BJ (cell line): ENCODE measurements around the gene DAB2IP. TPM values are rescaled to one million over a fixed set of nuclear protein-coding genes. Genes with fewer than 3 reads are reported as not detected.

Experiments
- CTCF ChIA-PET: fragments of 350-600 bp; formaldehyde crosslinking; extraction: SDS; loops from one replicate; lab custom pipeline; 2021; ENCODE audit warnings: antibody characterized with exemption, inconsistent platforms; lab: Yijun Ruan, JAX
- POLR2A ChIA-PET: fragments of 300-600 bp; sonication (Branson Sonifier 250); formaldehyde crosslinking; extraction: SDS; loops from one replicate; lab custom pipeline; 2021; ENCODE audit warnings: antibody characterized with exemption; lab: Charles Lee
- DNase-seq: peaks from one replicate; pipeline ENCODE4 v3.0.0-alpha.2; 2011; ENCODE audit warnings: low read depth
- H3K27me3 ChIP-seq: 2 replicates; pipeline ENCODE4 v1.6.0; 2011; ENCODE audit warnings: low read length; ENCODE audit not compliant: control insufficient read depth, insufficient read depth
- H3K36me3 ChIP-seq: 2 replicates; pipeline ENCODE4 v1.5.1; 2011; ENCODE audit warnings: low read length; ENCODE audit not compliant: control insufficient read depth, insufficient read depth
- H3K4me3 ChIP-seq: 2 replicates; pipeline ENCODE4 v1.5.1; 2011; ENCODE audit warnings: low read depth, mild to moderate bottlenecking, control low read depth, low read length
- polyA plus RNA-seq: library from polyadenylated mRNA; depleted of rRNA; stranded (reverse); fragments of >200 nt; gene quantifications from 2 replicates; pipeline ENCODE4 v1.2.3, GENCODE V29; 2011
- TF ChIP-seq, protein P1 (sequence below): IDR thresholded peaks from 2 replicates; pipeline ENCODE4 v1.5.1; 2011; ENCODE audit warnings: low read depth, mild to moderate bottlenecking, control low read depth, inconsistent platforms, low read length, moderate library complexity; ENCODE audit not compliant: insufficient read depth

The DAB2IP gene
- polyA plus RNA-seq, 1 experiment, result 38.1 TPM

DNA sequence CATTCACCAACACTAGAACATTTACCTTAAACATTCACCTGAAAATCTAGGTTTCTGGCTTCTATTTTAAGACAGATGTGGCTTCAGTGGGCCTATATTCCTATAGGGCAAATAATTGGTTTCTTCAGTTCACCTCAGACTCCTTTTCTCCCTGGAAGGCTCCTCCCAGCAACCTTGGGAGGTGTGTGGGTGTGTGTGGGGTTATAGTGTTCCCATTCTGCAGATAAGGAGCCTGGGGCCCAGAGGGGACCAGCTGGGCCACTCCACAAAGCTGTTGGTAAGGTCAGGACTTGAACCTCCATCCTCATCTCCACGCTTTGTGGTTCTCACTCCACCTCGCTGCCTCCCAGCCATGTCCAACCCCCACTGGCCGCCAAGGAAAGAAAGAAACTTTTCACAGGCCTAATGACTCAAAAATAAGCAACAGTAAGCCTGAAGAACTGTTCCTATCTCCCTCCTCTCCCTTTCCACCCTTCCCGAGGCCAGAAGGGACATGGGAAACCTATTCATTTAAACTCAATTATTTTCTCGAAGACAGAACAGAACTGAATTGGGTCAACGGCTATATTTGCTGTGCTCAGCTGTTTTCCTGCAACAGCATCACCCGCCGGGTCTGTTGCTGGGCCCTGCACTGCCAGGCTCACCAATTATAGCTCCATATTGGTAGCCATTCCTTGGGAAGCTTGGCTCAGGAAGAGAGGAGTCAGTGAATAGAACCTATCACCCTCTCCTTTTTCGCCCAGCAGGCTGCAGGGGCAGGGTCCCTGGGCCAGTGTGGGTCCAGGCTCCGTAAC lies 78.5 kb downstream of the DAB2IP start:
- Histone ChIP-seq H3K36me3 (no peaks in the 10 kb centered on the region), H3K27me3 (no peaks in the 10 kb centered on the region), H3K4me3 (no peak overlapping the region)
- TF ChIP-seq, protein P1, sequence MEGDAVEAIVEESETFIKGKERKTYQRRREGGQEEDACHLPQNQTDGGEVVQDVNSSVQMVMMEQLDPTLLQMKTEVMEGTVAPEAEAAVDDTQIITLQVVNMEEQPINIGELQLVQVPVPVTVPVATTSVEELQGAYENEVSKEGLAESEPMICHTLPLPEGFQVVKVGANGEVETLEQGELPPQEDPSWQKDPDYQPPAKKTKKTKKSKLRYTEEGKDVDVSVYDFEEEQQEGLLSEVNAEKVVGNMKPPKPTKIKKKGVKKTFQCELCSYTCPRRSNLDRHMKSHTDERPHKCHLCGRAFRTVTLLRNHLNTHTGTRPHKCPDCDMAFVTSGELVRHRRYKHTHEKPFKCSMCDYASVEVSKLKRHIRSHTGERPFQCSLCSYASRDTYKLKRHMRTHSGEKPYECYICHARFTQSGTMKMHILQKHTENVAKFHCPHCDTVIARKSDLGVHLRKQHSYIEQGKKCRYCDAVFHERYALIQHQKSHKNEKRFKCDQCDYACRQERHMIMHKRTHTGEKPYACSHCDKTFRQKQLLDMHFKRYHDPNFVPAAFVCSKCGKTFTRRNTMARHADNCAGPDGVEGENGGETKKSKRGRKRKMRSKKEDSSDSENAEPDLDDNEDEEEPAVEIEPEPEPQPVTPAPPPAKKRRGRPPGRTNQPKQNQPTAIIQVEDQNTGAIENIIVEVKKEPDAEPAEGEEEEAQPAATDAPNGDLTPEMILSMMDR, result no peak
- POLR2A ChIA-PET, result no interaction called here
- CTCF ChIA-PET, result interaction anchor here (0.7 to 1.2 kb wide), 2 partner anchors 14 to 33 kb away, joined by 3 read pairs; no protein-coding TSS in a partner anchor
- DNase-seq, result no peak

DNA sequence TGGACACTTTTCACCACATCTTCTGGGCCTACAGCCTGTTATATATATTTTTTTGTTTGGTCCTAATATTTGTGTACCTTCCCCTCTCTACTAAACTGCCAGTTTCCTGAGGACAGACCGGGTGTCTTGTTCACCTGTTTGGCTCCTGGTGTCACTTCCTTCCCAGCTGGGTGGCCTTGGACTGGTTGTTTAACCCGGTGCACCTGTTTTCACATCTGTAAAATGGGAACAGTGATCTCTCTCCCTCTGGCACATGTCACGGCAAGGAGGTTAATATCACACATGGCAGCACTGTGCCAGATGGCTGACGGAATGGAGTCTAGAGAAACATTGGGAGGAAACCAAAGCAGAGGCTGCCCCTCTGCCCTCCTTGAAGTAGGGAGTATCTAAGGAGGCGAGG lies 79.7 kb downstream of the DAB2IP start:
- Histone ChIP-seq H3K27me3 (no peaks in the 10 kb centered on the region), H3K4me3 (no peak overlapping the region), H3K36me3 (no peaks in the 10 kb centered on the region)
- POLR2A ChIA-PET, result no interaction called here
- CTCF ChIA-PET, result interaction anchor here (1.2 kb wide), 1 partner anchor 13 kb away, joined by 3 read pairs; no protein-coding TSS in a partner anchor
- no peak for DNase-seq
- TF ChIP-seq, protein P1, result no peak

DNA sequence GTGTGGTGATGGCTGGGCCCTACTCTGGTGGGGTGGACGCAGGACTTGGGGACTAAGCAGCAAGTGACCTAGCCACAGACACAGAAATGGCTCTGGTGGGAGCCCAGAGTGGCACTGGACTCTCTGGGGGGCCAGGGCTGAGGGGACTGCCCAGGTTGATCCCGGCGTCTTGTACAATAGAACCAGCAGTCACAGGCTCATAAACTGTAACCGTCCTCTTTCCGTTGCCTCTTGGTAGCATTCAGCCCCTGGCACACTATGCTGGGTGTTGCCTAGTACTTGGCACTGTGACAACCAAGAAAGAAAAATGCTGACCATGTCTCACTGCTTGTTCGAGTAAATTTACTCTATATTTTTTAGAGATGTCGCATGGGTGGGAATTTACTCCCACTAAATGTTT lies 80.5 kb downstream of the DAB2IP start:
- Histone ChIP-seq H3K4me3 (no peak overlapping the region), H3K27me3 (no peaks in the 10 kb centered on the region), H3K36me3 (no peaks in the 10 kb centered on the region)
- ChIA-PET CTCF (interaction anchor here (1.4 kb wide), 1 partner anchor 7 kb away, joined by 3 read pairs; no protein-coding TSS in a partner anchor), POLR2A (no interaction called here)
- no peak for DNase-seq
- TF ChIP-seq, protein P1, result no peak

DNA sequence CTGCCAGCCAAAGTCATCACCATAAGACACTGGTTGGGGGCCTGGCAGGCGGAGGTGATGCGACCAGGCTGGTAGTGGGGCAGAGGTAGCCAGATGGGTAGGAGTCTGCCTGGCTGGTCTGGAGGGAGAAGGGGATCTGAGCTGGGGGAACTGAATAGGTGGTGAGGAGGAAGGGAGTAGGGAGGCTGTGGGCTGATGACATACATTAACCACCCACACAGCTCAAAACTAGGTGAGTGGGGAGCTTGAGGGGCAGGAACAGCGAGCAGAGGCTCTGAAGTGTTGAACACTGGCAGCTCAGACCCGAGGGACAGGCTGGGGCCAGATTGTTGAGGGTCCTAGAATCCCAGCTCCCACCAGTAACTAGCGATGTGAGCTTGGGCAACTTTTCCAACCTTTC lies 81.0 kb downstream of the DAB2IP start:
- H3K36me3 ChIP-seq, result no peaks in the 10 kb centered on the region
- H3K4me3 ChIP-seq, result no peak overlapping the region
- DNase-seq, result no peak
- TF ChIP-seq, protein P1, result no peak
- no peaks in the 10 kb centered on the region for H3K27me3 ChIP-seq
- ChIA-PET CTCF (interaction anchor here (1.4 kb wide), 1 partner anchor 8 kb away, joined by 3 read pairs; no protein-coding TSS in a partner anchor), POLR2A (no interaction called here)

DNA sequence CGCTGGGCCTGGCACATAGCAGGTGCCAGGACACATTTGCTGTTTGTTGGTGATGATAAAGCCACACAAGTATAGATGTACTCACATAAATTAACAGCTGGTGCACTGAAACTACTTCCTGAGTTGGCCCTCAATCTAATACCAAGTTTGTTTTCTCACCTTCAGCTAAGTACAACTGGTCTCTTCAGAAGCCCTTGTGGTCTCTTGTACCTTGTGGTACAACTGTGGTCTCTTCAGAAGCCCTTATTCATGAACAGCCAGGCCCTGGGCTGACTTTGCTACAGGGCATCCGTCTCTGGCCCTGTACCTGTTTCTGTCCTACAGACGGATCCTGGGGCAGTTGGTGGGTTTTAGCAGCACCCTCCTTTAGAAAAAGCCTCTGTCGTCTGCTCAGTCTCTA lies 81.5 kb downstream of the DAB2IP start:
- CTCF ChIA-PET, result interaction anchor here (1.2 to 1.6 kb wide), 3 partner anchors 8 to 273 kb away, joined by 3 read pairs; no protein-coding TSS in a partner anchor
- TF ChIP-seq, protein P1, result no peak
- no peaks in the 10 kb centered on the region for H3K27me3 ChIP-seq
- POLR2A ChIA-PET, result no interaction called here
- no peaks in the 10 kb centered on the region; the same call in 1 of the 2 replicates for H3K36me3 ChIP-seq
- no peak for DNase-seq
- H3K4me3 ChIP-seq, result no peak overlapping the region
